GM18868 (cell line): ENCODE data around the gene GLIS1.

Experiments used
- ATAC-seq: cut with Tn5 transposase; IDR thresholded peaks from one replicate; pipeline ENCODE4 v1.9.1; 2021; ENCODE audit warnings: mild to moderate bottlenecking, moderate library complexity; ENCODE audit not compliant: unreplicated experiment

The GLIS1 gene

DNA sequence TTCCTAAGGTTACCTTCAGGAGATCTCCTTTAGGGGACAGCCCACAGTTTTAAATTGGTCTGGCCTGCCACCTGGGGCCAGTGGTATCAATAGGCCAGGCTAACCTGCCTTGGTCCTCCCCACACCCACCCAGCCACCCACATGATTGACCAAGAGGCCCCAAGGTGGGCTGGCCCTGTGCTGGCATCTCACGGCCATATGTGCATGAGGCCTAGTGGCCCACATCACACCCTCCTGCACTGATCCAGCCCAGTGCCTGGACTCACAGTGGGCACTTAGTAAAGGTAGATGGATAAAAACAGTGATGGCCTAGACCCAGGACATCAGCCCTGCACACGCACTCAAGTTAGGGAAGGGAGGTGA, 197.7 kb downstream of the GLIS1 start:
- no peak for ATAC-seq

DNA sequence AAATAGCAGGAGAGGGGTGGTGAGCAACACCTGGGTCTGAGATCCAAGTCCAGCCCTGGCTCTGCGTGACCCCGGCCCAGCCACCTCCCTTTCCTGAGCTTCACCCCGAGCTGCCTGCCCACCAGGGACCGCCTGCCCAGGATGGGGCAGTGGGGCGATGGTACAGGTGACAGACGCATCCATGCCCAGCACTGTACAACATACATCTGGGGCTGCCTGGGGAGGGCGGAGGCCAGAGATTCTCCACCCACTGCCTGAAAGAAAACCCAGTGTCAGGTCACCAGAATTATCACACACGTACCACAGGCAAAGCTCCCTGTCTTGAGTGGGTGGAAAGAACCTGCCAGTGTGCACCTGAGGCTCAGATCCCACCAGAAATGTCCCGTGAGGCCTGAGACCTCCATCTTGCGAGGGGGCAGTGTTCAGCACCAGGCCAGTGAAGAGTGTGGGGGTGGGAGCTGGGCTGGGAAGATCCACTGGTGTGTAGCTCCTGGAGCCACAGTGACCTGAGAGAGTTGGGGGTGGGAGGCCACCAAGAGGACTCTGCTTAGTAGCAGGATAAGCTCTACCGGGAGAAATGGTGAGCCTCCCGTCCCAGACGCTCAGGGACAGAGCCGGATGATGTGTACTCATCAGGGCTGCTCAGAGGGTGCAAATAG, 198.2 kb downstream of the GLIS1 start:
- no peak for ATAC-seq

DNA sequence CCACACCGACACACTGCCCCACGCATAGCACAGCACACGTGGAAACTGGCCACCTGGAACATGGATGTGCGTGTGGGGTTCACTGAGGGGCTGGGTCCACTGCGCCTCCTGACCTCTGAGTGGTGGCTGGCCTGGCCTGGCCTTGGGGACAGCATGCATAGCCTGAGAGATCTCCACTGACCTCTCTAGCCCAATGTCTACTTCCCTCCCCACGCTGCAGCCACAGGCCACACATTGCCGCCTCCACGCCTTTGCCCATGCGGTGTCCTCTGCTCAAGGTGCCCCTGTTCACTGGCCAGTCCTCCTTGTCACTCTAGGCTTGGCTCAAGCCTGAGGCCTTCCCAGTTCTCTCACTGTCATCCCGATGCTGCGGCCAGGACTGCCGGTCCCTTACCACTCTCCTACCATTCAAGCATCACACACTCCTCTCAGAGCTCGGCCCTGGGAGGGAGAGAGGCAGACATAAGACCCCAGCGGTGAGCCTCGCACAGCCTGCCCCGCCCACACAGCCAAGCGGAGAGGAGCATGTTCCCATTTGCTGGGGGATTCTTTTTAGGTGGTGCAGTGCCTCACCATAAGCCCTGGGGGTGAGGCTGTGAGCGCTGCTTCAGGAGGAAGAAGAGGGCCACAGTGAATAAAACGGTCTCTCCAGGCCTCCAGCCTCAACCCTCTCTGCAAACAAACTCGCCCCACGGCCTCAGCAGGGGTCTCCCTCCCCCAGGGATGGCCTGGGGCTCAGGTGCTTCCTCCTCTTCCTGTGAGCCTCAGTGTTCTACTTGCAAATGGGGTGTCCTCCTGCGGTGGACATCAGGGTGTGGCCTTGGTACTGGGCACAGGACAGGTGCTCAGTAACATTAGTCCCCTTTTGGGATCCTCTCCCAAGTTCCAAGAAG, 199.0 kb downstream of the GLIS1 start:
- ATAC-seq, result no peak

DNA sequence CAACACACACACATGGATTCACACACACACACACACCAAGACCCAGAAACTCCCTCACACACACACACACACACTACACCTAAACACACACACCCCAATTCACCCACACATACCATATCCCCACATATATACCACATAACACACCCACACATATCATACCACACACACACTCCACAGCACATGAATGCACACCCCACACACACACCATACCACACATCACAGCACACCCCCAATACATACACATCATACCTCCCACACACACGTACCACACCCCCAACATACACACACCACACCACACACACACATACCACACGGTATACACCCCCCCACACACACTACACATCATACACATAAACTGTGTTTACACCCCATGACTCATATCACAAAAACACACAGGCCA, 199.7 kb downstream of the GLIS1 start:
- no peak for ATAC-seq

DNA sequence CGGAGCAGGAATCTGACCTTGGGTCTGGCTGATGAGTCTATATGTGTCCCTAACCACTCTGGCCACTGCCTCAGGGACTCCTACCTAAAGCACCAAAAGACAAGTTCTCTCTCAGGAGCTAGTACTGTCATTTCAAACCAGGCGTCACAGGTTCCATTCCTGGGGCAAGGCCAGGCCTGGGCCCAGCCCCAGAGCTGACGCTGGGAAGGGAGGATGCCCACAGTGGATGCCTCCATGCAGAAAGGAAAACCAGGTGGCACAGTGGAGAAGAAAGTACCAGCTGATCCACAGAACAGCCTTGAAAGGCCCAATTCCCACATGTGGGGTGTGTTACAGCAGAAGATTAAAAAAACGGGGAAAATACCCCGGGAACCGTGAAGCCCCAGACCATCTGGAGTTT, 202.4 kb downstream of the GLIS1 start:
- ATAC-seq, result no peak

DNA sequence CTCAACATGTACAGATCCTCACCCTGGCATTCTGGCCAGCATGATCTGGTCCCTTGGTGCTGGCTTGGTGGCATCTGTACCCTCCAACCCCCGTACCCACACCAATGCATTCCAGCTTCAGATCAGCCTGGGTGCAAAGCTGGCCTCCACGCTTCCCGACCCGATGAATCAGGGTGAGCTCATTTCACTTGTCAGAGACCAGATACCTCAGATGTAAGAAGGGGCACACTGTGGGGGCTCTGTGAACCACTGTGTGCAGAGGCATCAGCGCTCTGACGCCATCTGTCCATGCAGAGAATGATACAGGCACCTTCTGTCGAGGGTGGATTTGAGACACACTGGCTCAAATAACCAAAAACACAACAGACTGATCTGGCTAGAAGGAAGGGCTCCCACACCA, 203.1 kb downstream of the GLIS1 start:
- ATAC-seq, result no peak

DNA sequence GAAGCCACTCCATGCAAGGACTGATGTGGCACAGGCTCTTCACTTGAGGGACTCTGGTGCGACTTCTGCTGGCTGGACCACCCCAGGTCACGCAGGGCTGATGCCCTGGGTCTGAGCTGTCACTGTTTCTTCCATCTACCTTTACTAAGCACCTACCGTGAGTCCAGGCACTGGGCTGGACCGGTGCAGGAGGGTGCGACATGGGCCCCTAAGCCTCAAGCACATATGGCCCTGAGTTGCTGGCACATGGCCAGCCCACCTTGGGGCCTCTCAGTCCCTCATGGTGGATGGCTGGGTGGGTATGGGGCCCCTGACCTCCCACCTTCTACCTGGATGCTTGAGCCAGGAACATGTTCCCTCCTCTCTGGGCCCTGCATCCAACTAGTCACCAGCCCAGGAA, 203.7 kb downstream of the GLIS1 start:
- no peak for ATAC-seq

DNA sequence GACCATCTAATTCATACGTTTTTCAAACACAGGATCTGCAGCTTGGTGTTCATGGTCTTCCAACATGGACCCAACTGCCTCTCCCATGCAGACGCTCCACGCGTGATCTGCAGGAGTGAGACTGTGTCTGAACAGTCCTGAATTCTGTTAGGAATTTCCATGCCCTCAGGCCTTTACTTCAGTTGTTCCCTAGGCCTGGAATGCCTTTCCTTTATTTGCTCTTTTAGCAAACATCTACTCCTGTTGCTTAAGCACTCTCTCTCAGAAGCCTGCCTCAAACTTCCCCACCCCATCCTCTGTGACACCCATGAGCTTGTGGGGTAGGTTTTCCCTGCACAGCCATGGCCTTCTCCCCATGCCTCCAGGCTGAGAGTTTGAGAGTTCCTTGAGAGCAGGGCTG, 206.1 kb downstream of the GLIS1 start:
- ATAC-seq, result no peak

DNA sequence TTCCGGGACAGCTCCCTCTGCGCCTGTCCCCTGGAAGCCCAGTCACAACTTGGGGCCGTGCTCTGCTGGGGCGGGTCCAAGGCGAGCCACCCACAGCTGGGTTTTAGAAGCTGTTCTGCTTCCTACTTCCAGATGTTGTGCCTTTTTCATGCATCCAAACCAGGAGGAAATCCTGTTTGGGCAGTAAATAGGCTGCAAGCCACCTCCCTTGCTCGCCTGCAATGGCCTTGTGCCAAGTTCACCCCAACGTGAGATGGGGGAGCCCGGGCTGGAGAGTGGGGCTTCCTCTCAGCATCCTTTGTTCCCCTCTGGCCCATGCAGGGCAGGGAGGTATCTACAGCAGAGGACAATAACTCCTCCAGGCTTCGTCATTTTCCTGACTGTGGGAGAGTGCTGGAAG, 206.6 kb downstream of the GLIS1 start:
- no peak for ATAC-seq

DNA sequence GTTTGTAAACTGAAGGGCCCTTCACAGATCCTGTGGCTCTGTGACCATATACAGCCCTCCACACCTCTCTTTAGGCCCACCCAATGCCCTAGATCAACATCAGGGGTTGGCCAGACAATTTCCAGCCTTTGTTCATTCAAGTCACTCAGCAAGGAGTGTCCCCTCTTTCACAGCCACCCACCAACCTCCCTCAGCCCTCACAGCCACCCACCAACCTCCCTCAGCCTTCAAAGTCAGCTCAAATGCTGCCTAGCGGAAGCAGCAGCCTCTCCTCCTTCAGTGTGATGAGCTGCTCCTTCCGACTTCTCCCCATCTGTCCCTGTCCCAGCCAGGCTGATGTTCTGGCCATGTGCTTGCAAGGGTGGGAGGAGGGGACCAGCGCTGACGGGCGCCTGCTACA, 208.4 kb downstream of the GLIS1 start:
- no peak for ATAC-seq

DNA sequence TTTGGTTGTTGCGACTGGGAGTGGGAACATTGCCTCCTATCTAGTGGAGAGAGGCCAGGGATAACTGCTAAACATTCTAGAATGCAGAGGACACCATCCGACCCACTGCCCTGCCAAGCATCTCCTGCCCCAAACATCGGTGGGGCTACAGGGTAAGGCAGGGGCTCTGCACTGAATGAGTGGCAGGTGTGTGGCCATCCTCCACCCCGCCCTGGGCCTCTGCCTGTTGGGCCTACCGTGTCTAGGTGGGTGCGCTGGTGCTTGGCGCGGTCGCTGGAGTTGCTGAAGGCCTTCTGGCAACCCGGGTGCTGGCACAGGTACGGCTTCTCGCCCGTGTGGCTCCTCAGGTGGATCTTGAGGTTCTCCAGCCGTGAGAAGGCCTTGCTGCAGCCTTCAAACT, 209.4 kb downstream of the GLIS1 start:
- ATAC-seq, result no peak

DNA sequence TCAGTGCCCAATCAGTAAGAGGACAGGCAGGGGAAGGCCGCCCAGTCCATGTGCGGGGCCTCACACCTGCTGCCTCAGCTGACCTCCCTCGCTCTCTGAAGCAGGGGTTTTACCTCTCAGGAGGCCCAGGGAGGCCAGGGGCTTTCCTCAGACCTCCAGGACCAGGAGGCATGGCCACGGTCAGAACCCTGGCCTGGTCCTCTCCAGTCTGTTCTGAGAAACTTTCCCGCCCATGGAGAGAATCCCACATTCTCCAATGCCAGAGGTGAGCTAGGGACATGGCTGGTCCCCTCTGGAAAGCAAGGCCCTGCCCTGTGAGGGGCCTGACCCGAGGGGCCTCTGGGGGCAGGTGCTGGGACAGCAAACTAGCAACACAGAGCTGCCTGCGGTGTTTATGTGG, 211.6 kb downstream of the GLIS1 start:
- no peak for ATAC-seq

DNA sequence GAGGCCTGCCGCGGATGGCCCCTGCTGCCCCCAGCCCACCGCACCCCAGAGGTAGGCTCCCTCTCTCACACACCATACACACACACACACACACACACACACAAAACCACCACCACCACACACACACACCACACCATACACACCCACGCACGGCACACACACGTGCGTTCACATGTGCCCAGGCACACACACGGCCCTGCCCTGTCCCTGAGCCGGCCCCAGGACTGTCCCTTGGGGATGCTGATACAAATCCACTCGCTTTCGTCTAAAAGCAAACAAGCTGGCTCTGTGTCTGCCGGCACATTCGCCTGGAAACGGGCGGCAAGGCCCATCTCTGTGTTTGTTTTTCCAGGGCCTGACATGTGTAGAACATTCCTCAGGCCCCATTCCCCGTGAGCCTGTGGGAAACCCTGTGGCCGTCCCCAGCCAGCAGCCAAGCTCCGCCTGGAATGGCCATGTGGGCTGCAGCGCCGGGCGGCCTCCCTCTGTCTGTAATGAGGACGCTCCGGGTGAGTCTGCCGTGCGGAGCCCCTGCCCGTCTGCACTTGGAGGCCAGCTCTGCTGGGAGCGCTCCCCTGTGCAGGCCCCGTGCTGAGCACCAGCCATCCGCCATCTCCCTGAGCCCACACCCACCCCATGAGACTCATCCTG, 212.4 kb downstream of the GLIS1 start:
- no peak for ATAC-seq

DNA sequence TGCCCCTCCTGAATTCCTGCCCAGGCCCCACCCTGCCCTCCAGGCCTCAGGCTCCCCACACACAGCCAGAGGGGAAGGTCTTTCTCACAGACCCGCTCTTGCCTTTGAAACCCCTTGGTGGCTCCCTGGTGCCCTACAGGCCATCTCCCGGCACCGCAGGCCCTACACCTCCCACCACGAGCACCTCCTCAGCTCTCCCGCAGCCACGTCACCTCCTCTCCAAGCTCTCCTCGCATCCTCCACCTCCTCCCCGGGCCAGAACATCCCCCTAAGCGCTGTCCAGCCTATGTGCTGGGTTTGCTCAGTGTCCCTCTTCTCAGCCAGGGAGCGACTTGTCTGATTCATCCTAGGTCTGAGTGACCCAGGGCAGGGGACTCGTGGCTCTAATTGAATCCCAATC, 213.4 kb downstream of the GLIS1 start:
- no peak for ATAC-seq

DNA sequence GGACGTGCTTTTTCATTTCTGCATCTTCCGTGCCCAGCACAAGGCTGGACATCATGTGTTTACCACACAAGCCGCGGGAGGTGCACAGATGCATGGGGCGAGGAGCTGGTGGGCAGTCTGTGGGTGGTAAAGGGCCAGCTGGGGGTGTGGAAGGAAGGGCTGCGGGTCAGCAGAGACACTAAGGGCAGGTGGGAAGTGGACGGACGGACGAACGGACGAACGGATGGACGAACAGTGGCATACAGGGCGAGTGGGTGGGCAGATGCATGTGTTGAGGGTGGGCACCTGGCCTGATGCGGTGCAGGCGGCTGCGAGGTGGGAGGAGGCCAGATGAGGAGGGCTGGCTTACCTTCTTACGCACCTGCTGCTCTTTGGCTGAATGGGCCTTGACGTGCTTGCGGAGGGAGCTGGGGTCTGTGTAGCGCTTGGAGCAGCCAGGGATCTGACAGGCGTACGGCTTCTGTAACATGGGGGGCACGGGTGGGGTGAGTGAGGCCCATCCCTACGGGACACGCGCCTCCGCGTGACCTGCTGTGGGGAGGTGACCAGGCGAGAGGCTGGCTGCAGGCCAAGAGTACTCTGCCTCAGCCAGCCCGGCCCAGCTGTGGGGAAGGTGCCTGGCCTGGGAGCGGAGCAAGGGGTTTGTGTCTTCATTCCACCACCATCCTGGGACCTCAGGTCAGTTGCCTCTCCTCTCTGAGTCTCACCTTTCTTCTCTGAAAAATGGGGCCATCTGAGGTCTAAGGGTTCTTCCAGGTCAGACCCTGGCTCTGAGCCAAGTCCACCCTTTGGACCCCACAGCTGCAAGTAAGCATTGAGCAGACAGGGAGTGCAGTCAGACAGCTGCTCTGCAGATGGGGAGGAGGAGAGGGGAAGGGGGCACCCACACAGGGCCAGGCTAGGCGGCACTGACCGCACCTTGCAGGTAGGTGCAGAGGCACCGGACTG, 214.3 kb downstream of the GLIS1 start:
- ATAC-seq, result no peak

DNA sequence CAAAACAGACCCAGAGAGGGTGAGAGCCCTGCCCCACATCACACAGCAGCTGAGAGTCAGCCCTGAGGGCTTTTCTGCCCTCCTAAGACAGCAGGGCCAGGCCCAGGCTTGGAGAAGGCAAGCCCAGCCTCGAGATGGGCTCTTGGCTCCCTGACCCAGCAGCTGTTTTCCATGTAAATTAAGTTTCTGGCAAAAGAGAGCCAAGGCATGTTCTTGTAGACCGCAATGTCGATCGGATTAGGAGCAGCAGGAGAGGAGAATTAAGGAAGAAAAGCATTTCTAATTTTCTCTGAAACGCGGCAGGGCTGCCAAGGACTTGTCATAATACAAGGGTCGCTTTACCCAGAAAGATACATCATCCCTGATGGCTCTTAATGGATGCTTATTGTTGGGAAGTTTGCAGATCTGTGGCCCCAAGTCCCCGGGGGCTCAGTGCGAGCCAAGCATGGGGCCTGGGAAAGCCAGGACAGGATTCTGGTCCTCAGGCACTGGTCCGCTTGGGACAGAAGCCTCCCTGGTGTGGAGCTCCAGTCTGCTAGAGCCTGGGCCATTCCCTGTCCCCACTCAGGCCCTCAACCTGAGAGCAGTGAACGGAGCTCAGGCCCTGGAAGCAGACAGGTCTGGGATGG, 216.9 kb downstream of the GLIS1 start:
- ATAC-seq, result no peak

DNA sequence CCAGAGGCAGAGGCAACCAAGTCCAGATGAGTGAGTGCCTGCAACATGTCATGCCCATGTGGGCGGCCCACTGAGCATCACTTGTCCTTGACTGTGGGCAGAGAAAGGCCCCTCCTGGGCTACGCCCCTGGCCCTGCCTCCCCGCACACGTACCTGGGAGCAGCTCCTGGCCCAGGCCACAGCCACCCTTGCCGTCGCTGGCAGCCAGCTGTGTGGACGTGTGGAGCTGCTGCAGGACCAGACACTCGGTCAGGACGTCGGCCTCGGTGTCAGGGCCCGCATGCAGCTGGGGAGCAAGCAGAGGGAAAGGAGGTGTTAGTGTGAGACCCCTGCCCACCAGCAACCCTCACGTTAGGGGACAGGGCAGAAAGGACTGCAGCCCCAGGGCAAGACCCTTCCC, 218.5 kb downstream of the GLIS1 start:
- ATAC-seq, result no peak

DNA sequence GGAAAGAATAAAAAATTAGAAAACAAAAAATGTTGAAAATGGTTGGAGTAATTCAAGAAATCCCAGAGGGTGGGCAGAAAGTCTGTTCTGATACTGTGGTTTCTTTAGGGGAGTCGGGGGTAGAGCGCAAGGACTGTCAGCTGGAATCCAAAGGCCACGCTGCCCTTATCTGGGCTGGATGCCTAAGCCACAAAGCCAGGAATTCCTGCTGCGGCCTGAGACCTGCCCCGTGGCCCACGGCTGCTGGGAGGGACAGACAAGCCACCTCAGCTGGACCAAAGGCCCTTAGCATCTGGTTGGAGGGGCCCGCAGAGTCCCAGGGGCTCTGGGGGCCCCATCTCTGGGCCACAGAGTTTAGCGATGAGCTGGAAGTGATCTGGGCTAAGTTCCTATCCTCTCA, 219.5 kb downstream of the GLIS1 start:
- no peak for ATAC-seq

DNA sequence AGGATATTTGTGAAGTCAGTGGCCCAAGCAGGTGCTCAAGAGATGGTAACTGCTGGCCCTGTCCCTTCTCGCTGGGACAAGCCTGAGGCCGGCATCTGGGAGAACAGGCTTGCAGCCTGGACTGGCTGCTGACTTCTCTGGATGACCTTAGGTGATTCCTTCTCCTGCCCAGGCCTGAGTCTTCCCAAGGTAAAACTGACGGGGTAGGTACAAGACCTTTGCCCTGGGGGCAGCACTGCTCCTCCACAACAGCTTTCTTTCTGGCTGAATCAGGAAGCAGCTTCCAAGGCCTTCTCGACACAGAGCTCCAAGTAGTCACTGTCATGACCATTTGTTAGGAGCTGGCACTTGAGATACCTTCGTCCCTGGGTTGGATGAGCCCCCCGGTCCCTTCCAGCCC, 220.2 kb downstream of the GLIS1 start:
- no peak for ATAC-seq

DNA sequence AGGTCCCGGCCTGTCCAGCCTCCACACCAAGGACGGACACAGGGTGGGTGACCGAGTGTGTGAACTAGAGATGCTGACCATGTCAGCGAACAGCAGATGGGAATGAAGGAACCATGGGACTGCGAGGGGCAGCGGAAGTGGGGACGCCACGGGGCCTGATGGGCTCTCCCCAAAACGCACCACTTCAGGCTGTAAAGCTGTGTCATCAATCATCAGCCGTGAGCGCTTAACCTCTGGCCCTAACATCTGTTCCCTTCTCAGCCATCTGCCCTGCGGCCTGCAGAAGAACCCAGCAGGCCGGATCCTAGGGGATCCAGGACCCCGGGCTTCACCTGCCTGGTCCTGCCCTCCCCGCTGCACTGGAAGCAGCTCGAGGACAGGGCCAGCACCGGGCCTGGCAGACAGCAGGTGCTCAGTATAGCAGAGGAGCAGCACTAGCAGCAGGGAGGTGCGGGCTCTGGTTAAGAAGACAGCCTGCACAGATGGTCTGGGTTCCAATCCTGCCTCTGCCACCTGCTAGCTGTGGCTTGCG, 221.1 kb downstream of the GLIS1 start:
- no peak for ATAC-seq
